Mononuclear cell (primary cell): ENCODE data around the gene ANGPTL7. TPM values are rescaled to one million over a fixed set of nuclear protein-coding genes. Genes with fewer than 3 reads are reported as not detected.
"Not testable (repeated sequence)": the region's sequence is repeated elsewhere in the genome, so short reads cannot be mapped to it uniquely, and the experiment has no call there.

ENCODE experiments used
- H3K27me3 ChIP-seq: 2 replicates; pipeline ENCODE4 v1.6.0; 2011; ENCODE audit warnings: low read length, control low read depth; ENCODE audit not compliant: insufficient read depth
- H3K4me1 ChIP-seq: 2 replicates; pipeline ENCODE4 v1.5.1; 2011; ENCODE audit warnings: mild to moderate bottlenecking, low read length, control low read depth; ENCODE audit not compliant: insufficient read depth
- H3K4me3 ChIP-seq: 2 replicates; pipeline ENCODE4 v1.5.1; 2011; ENCODE audit warnings: mild to moderate bottlenecking, low read length, moderate library complexity
- H3K9me3 ChIP-seq: 2 replicates; pipeline ENCODE4 v1.5.1; 2011; ENCODE audit warnings: low read depth, mild to moderate bottlenecking, control low read depth, low read length
- total RNA-seq: library from RNA; depleted of rRNA; stranded (reverse); fragments of >200 nt; gene quantifications from one replicate; pipeline ENCODE4 v1.2.3, GENCODE V29; 2012

The ANGPTL7 gene
- total RNA-seq, 1 donor, result not detected

- Histone ChIP-seq H3K27me3 (no peaks in the 10 kb centered on the region), H3K4me3 (no peak overlapping the region), H3K9me3 (no peaks in the 10 kb centered on the region), H3K4me1 (no peaks in the 10 kb centered on the region)
These were observed 31.8 kb upstream of the ANGPTL7 start for GRCh38 chr1:11157394-11157793.

- Histone ChIP-seq H3K27me3 (no peaks in the 10 kb centered on the region), H3K4me1 (no peaks in the 10 kb centered on the region), H3K4me3 (no peak overlapping the region), H3K9me3 (no peaks in the 10 kb centered on the region)
These were observed 31.3 kb upstream of the ANGPTL7 start for GRCh38 chr1:11157867-11158266.

DNA sequence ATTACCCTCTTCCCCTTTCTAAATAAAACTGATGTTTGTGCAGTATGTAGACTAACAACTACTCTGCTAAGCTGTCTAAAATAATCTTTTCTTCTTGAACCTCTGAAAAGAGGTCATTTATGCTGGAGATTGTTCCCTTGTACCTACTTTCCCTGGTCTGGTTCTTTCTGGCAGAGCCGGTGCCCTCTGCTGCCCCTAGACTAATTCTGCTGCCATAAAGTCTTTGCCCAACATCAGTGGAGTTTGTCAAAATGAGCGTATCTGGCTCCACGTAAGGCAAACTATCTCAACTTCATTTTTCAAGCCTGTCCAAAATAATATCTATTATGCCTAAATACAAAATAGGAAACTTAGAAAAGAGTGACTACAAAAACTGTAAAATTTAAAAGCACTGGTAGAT, 30.9 kb upstream of the ANGPTL7 start:
- Histone ChIP-seq H3K9me3 (no peaks in the 10 kb centered on the region), H3K4me1 (no peaks in the 10 kb centered on the region), H3K27me3 (no peaks in the 10 kb centered on the region), H3K4me3 (no peak overlapping the region)

DNA sequence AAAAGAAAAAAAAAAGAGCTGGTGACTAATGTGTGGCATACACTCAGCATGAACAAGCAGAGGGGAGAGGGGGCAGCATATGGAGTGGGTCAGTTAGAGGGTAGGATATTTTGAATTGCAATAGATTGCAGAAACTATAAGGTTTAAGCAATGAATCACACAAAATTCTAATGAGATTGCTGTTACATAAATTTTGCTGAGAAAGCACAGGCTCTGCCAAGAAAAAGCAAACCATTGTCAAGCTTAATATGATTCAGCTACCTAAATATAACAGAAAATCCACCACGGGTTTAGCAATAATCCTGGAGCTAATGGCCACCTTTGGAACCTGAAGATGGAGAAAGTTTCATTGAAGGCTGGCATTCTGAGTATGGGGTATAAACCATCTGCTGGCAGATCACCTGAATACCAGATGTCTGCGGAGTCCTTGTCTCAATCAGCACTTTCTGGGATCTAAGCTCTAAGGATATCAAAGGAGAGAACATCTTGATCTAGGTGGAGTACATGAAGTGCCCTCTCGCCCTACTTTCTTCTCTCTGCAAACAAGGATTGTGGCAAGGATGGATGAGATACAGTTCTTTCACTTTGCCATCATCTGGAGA, 30.3 kb upstream of the ANGPTL7 start:
- H3K27me3 ChIP-seq, result no peaks in the 10 kb centered on the region
- no peaks in the 10 kb centered on the region for H3K9me3 ChIP-seq
- H3K4me3 ChIP-seq, result no peak overlapping the region
- no peaks in the 10 kb centered on the region for H3K4me1 ChIP-seq

DNA sequence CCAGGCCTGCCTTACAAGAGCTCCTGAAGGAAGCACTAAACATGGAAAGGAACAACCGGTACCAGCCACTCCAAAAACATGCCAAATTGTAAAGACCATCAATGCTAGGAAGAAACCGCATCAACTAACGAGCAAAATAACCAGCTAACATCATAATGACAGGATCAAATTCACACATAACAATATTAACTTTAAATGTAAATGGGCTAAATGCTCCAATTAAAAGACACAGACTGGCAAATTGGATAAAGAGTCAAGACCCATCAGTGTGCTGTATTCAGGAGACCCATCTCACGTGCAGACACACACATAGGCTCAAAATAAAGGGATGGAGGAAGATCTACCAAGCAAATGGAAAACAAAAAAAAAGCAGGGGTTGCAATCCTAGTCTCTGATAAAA, 26.4 kb upstream of the ANGPTL7 start:
- not testable (repeated sequence) for H3K27me3 ChIP-seq, H3K9me3 ChIP-seq, H3K4me1 ChIP-seq, H3K4me3 ChIP-seq

DNA sequence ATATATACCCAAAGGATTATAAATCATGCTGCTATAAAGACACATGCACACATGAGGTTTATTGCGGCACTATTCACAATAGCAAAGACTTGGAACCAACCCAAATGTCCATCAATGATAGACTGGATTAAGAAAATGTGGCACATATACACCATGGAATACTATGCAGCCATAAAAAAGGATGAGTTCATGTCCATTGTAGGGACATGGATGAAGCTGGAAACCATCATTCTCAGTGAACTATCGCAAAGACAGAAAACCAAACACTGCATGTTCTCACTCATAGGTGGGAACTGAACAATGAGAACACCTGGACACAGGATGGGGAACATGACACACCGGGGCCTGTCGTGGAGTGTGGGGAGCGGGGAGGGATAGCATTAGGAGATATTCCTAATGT, 22.4 kb upstream of the ANGPTL7 start:
- H3K27me3 ChIP-seq, H3K9me3 ChIP-seq, H3K4me1 ChIP-seq, H3K4me3 ChIP-seq: not testable (repeated sequence)

GRCh38 chr1:11168731-11169130, 20.4 kb upstream of the ANGPTL7 start:
- no peaks in the 10 kb centered on the region for H3K27me3 ChIP-seq
- H3K4me3 ChIP-seq, result no peak overlapping the region
- H3K9me3 ChIP-seq, result no peaks in the 10 kb centered on the region
- H3K4me1 ChIP-seq, result no peaks in the 10 kb centered on the region

DNA sequence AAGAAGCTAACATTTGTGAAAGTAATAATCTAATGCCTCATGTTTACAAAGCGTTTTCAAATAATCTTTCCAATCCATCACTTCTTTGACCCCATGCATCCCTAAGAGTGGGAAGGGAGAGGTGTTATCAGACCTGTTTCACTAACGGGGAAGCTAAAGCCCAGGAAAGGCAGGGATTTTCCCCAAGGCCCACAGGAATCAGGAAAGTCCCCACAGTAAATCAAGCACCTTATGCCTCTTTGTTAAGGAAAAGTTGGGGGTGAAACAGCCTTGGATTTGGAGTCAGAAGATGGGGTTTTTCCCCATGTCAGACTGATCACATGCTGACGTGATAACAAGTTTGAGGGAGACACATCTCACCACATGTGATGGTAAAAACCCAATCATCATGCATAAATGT, 20.0 kb upstream of the ANGPTL7 start:
- H3K4me3 ChIP-seq, result no peak overlapping the region
- H3K9me3 ChIP-seq, result no peaks in the 10 kb centered on the region
- H3K4me1 ChIP-seq, result no peaks in the 10 kb centered on the region
- H3K27me3 ChIP-seq, result no peaks in the 10 kb centered on the region

DNA sequence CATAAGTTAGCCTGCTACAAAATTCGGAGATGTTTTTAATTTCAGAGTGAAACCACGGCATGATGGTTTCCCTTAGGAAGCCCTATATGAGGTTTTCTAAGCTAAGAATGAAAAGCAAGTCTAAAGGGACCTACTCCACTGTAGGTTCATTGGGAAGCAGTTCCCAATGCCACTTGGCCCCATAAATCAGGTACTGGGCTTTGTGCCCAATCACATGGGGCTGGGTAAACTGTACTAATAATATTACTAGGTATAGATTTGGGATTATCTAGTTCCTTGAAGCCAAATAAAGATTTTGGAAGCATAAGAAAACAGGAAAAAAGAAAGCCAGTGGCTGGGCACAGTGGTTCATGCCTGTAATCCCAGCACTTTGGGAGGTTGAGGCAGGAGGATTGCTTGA, 19.1 kb upstream of the ANGPTL7 start:
- no peaks in the 10 kb centered on the region for H3K9me3 ChIP-seq
- no peaks in the 10 kb centered on the region for H3K27me3 ChIP-seq
- H3K4me1 ChIP-seq, result no peaks in the 10 kb centered on the region
- no peak overlapping the region for H3K4me3 ChIP-seq

DNA sequence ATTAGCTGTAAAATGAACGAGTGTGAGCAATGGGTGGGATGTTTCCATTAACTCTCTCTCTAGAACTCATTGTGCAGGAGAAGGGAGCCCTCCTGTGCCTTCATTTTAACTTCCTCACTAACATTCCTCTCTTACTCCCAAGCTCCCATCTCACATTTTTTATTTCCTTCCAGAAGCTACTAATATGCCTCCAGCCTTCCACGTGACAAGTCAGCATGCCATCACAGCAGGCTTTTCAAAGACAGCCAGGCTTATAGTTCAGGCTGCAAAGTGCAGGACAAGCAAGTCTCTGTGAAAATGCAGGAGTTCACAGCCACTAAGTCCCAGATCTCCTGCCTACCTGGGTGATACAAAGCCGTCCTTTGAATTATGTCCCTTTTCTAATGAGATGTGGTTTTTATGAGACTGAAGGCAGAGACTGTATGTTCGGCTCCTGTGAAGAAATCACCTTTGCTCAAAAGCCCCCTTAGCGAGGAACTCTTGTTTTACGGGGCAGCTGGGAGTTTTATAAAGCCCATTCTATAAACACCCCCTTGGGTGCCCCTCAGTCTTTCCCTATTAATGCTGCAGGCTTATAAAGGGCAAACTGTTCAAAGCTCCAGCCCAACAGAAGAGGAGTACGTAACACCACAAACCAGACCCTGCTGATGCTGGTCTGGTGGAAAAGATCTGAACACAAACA, 14.8 kb upstream of the ANGPTL7 start:
- Histone ChIP-seq H3K27me3 (no peaks in the 10 kb centered on the region), H3K4me3 (no peak overlapping the region), H3K9me3 (no peaks in the 10 kb centered on the region), H3K4me1 (no peaks in the 10 kb centered on the region)

DNA sequence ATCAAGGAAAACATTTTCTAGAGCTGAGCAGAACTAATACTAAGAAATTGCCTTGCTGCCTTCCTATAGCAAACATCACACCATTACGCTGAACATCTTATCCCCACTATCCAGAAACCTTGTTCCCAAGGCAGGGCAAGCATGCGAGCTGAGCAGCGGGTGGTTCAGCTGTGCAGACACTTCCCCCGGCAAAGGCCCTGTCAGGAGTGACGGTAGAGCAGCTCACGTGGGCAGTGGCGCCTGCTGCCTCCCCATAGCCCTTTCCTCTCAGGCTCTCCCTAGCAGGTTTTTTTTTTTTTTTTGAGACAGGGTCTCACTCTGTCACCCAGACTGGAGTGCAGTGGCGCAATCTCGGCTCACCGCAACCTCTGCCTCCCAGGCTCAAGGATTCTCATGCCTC, 13.7 kb upstream of the ANGPTL7 start:
- Histone ChIP-seq H3K9me3 (no peaks in the 10 kb centered on the region), H3K4me1 (no peaks in the 10 kb centered on the region), H3K4me3 (no peak overlapping the region), H3K27me3 (no peaks in the 10 kb centered on the region)

GRCh38 chr1:11176081-11176706, 13.0 kb upstream of the ANGPTL7 start:
- Histone ChIP-seq H3K9me3 (no peaks in the 10 kb centered on the region), H3K4me1 (no peaks in the 10 kb centered on the region), H3K27me3 (no peaks in the 10 kb centered on the region), H3K4me3 (no peak overlapping the region)

DNA sequence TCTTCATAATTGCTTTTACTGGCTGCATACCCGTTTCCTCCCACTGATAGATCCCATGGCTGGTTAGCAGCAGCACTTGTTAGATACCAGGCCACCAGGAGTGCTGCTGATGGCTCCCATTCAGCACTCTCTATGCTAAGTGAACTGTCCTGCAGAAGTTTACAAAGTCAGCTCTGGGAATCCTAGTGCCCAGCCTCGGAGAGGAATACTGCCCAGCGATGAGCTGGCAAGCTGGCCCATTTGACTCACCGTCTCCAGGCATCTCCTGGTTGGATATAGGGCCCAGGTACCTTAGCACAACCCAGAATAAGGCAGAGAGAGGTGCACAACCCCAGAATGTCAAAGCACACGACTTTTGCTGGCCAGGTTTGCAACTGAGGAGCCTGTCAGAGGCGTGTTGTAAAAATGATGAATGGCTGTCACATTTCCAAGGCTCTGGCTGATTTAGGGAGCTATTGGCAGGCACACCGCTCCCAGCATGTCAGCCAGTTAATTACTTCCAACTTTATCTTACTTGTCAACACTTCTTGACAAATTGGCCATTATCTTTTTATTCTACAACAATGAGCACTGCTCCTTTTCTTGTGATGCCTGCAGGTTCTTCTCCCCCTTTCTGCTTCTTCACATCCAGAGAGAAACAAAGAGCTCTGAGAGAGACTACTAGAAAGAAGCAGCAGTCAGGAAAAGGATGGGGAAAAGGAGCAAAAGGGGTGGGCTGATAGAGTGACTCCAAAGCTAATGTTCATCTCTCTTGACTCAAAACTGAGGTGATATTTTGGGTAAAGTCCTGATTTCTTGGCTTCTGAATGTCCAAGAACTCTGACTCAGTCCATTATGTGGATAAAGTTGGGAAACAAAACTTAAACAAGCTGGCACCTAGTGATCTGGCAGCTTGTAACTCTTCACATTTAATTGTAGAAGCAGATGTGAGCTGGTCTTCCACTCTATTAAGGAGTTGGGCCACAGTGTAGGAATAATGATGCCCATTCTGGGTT, 10.8 kb upstream of the ANGPTL7 start:
- no peaks in the 10 kb centered on the region for H3K4me1 ChIP-seq
- no peak overlapping the region for H3K4me3 ChIP-seq
- H3K9me3 ChIP-seq, result no peaks in the 10 kb centered on the region
- H3K27me3 ChIP-seq, result no peaks in the 10 kb centered on the region

DNA sequence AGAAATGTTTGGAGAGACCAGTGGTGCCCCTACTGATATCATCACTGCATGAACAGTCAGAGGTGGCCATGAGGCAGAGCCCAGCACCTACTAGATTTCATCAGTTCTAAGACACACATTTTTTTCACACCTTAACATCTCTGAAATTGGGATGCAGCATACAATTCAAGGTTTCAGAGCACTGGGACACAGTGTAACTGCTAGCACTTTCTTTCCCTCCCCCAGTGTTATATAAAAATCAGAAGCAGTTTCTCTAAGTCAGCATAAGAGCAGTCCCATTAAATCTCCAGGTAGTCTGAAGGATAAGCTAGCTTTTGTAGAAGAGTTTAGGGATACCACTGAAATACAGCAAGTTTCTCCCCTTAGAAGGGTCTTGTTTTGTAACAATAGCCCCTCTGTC, 10.0 kb upstream of the ANGPTL7 start:
- no peaks in the 10 kb centered on the region for H3K27me3 ChIP-seq
- H3K4me3 ChIP-seq, result no peak overlapping the region
- no peaks in the 10 kb centered on the region for H3K4me1 ChIP-seq
- no peaks in the 10 kb centered on the region for H3K9me3 ChIP-seq

DNA sequence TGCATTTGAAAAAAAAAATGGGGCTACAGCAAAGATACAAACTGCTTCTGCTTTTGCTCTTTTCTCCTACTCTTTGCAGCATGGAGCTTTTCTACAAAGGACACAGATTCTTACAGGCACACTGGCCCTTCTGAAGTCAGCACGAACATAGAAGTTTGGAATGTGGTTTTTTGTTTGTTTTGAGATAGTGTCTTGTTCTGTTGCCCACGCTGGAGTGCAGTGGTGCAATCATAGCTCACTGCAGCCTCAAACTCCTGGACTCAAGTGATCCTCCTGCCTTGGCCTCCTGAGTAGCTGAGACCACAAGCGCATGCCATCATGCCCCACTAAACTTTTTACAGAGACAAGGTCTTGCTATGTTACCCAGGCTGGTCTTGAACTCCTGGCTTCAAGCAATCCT, 9.4 kb upstream of the ANGPTL7 start:
- not testable (repeated sequence) for H3K4me3 ChIP-seq, H3K4me1 ChIP-seq, H3K9me3 ChIP-seq, H3K27me3 ChIP-seq
